Adrenal gland (tissue), 12 donors: ENCODE data around the gene ZBTB34. TPM values are rescaled to one million over a fixed set of nuclear protein-coding genes. Genes with fewer than 3 reads are reported as not detected.
A peak's percentile ranks its signal among the peaks of the same experiment; 100 is the strongest.

Experiments used
- DNase-seq, 7 donors: peaks; one replicate each; pipeline ENCODE4 v3.0.0-alpha.2; 2019 to 2020
- H3K27ac ChIP-seq, 5 donors: fragments of 200-600 bp; sonication (generic) in 4 of 5; 1 replicate in 3 of 5; 2 replicates in 2 of 5; pipeline versions ENCODE4 v1.5.1 to v1.8.0; 2016 to 2020; ENCODE audit warnings: mild to moderate bottlenecking in 1 of 5
- H3K27me3 ChIP-seq: fragments of 200-600 bp; 2 replicates; pipeline ENCODE4 v1.8.0; 2021
- H3K36me3 ChIP-seq, 2 donors: fragments of 200-600 bp; replicated peaks in 1 of 2; 1 replicate in 1 of 2; 2 replicates in 1 of 2; pipeline versions ENCODE4 v1.5.1 to v1.8.0; 2018 to 2022
- H3K4me1 ChIP-seq, 2 donors: fragments of 200-600 bp; replicated peaks in 1 of 2; 1 replicate in 1 of 2; 2 replicates in 1 of 2; pipeline versions ENCODE4 v1.5.1 to v1.8.0; 2018 to 2021
- H3K4me3 ChIP-seq, 4 donors: fragments of 200-600 bp; sonication (generic) in 3 of 4; one replicate each; pipeline ENCODE4 v1.5.1; 2016 to 2018
- H3K9me3 ChIP-seq, 3 donors: fragments of 200-600 bp; sonication (generic) in 1 of 3; replicated peaks in 1 of 3; 1 replicate in 2 of 3; 2 replicates in 1 of 3; pipeline versions ENCODE4 v1.5.1 to v1.8.0; 2016 to 2021
- POLR2A ChIP-seq, 2 donors: fragments of 450-650 bp; IDR thresholded peaks; one replicate each; pipeline ENCODE4 v1.6.1; 2017; ENCODE audit warnings: antibody characterized with exemption in 2 of 2, mild to moderate bottlenecking in 2 of 2, moderate library complexity in 1 of 2
- WGBS, 4 donors: extraction: QIAGEN DNeasy Blood & Tissue Kit in 2 of 4; methylation state at CpG; one replicate each; pipeline versions ENCODE4 v1.1.5 to v1.1.7; 2013 to 2017; 5-methylcytosine and 5-hydroxymethylcytosine counted together
- intact Hi-C, 2 donors: fragments of 100-400 bp; cut with DNase I; formaldehyde crosslinking; loops; one replicate each; pipeline versions ENCODE4 v1.14.1 to v1.15.0; 2022 to 2023
- polyA plus RNA-seq, 3 donors: library from polyadenylated mRNA; stranded (reverse); fragments of 200-250 nt in 2 of 3; fragments of 350-450 nt in 1 of 3; fragmentation: Illumina TruSeq in 1 of 3; extraction: RNeasy Lipid Tissue Mini Kit (QIAGEN cat#74804) in 1 of 3; gene quantifications; one replicate each; pipeline ENCODE4 v1.2.3, GENCODE V29; 2013 to 2014
- total RNA-seq, 9 donors: library from RNA; depleted of rRNA in 4 of 9; stranded (reverse); fragments of >200 nt in 4 of 9; fragments of 120-200 nt in 1 of 9; fragmentation: NEBNext Ultra II Directional in 1 of 9; extraction: Animal tissue kit (Norgen Biotek cat#: 25700) in 1 of 9; gene quantifications; one replicate each; pipeline versions ENCODE4 v1.1.0 to v1.2.4, GENCODE V29; 2013 to 2023
- TF ChIP-seq, protein P1 (sequence below), 6 experiments: fragments of 450-650 bp in 4 of 6; fragments of 200-600 bp in 2 of 6; sonication (generic) in 1 of 6; IDR thresholded peaks; 1 replicate in 5 of 6; 2 replicates in 1 of 6; pipeline versions ENCODE4 v1.5.1 to v1.8.0; 2016 to 2021; ENCODE audit warnings: antibody characterized with exemption in 6 of 6, mild to moderate bottlenecking in 2 of 6, moderate library complexity in 1 of 6
- donor health status: healthy with polysubstance abuse.
- donor health status: Bipolar disorder and iron deficiency.
- donor health status: DM: yes; HTN: yes; CAD: no.
- donor health status: DM: no; HTN: no; CAD: no.
- donor health status: DM: no; HTN: no; CAD: no.
- donor health status: DM: yes; HTN: yes; CAD: no.

The ZBTB34 gene
- total and polyA plus RNA-seq, 12 donors = 1.7 to 10.8 (median 6.3) TPM

DNA sequence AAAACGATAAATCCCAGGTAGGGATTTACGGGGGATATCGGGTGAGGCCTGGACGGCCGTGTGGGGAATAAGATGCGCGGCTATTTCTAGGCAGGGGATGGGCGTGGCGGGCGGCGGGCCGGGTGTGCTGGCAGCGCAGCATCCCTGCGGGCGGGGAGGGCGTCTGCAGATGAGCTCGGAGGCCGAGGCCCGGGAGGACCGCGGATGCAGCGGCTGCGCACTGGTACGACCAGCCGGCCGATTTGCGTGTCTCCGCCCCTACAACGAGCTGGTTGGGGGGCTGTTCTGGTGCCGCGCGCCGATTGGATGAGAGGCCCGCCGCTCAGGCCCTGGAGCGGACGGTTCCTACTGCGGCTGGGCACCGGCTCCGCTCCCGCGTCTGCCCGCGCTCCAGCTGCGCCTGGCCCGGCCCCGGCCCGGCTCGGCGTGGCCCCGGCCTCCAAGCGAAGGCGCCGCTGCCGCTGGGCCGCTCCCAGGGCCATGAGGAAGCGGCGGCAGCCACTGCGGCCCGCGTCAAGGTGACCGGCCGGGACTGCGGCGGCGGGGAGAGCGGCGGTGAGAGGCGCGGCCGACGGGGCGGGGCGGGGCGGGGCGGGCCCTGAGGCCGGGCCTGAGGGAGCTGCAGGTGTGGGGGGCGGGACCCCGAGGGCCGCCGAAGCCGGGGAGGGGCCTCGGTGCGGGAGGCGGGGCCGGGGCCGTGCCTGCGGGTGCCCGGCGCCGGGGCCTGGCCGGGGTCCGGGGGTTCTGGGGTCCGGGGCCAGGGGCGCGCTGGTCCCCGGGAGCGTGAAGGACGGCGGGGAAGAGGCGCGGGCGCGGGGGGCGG is 54.2 kb downstream of the ZBTB34 start, which contains the start of gene RALGPS1:
Gene RALGPS1, plus strand, starts transcription at position 325 of the 823 bp plus-strand sequence. CDS start 47,508 bp downstream, outside the sequence.
- intact Hi-C loops = no loop called here
- Histone ChIP-seq H3K36me3 (no peaks in the 10 kb centered on the region), H3K27me3 (no peaks in the 10 kb centered on the region), H3K4me3 (peak within 1 kb of the TSS in 2 of 4 donors; percentile 9 to 97), H3K27ac (peak within 1 kb of the TSS in 3 of 5 donors; percentile 63 to 89 (median 71)), H3K9me3 (no peaks in the 10 kb centered on the region), H3K4me1 (no peaks in the 10 kb centered on the region)
- WGBS, 4 donors = 0 to 14% (median 1%) methylated on average over 7 to 101 of the region's 105 CpGs
- TF ChIP-seq POLR2A (IDR thresholded peaks at IDR 0.05) = no peak
- TF ChIP-seq, protein P1, sequence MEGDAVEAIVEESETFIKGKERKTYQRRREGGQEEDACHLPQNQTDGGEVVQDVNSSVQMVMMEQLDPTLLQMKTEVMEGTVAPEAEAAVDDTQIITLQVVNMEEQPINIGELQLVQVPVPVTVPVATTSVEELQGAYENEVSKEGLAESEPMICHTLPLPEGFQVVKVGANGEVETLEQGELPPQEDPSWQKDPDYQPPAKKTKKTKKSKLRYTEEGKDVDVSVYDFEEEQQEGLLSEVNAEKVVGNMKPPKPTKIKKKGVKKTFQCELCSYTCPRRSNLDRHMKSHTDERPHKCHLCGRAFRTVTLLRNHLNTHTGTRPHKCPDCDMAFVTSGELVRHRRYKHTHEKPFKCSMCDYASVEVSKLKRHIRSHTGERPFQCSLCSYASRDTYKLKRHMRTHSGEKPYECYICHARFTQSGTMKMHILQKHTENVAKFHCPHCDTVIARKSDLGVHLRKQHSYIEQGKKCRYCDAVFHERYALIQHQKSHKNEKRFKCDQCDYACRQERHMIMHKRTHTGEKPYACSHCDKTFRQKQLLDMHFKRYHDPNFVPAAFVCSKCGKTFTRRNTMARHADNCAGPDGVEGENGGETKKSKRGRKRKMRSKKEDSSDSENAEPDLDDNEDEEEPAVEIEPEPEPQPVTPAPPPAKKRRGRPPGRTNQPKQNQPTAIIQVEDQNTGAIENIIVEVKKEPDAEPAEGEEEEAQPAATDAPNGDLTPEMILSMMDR (IDR thresholded peaks at IDR 0.05) = no peak
- peak; percentile 94 to 98 (median 97) for DNase-seq

DNA sequence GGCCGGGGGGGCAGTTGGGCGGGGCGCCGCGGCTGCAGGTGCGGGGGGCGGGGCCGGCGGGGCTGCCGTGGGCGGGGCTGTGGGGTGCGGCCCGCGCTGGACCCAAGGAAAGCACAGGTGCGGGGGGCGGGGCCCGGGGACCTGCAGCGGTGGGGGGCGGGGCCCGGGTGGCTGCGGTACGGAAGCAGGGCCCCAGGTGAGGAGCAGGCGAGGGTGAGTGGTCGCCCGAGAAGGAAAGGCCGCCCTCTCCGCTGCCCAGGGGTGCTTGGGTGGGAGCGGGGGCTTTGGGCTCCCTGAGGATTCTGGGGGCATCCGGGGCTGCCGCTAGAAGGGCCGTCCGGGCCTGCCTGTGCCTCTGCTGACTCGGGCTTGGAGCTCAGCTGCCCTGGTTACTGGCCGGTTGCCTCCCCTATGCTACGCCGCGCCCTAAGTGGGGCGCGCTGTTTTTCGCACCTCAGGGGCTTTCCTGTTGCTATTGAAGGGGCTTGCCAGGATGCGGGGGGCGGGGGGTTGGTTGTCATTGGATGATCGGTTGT is 54.9 kb downstream of the ZBTB34 start:
- WGBS, 4 donors = 10 to 52% (median 29%) methylated on average over 6 to 39 of the region's 43 CpGs
- H3K4me3 ChIP-seq = peak overlapping the region in 2 of 4 donors; percentile 9 to 97
- DNase-seq = peak in 6 of 7 donors; percentile 8 to 45 (median 20)
- no peaks in the 10 kb centered on the region for H3K9me3 ChIP-seq
- TF ChIP-seq POLR2A (IDR thresholded peaks at IDR 0.05) = no peak
- TF ChIP-seq, protein P1 (IDR thresholded peaks at IDR 0.05) = no peak
- no peaks in the 10 kb centered on the region for H3K4me1 ChIP-seq
- H3K36me3 ChIP-seq = no peaks in the 10 kb centered on the region
- intact Hi-C loops = no loop called here
- H3K27ac ChIP-seq = peak overlapping the region in 1 of 5 donors; percentile 89
- H3K27me3 ChIP-seq = no peaks in the 10 kb centered on the region

DNA sequence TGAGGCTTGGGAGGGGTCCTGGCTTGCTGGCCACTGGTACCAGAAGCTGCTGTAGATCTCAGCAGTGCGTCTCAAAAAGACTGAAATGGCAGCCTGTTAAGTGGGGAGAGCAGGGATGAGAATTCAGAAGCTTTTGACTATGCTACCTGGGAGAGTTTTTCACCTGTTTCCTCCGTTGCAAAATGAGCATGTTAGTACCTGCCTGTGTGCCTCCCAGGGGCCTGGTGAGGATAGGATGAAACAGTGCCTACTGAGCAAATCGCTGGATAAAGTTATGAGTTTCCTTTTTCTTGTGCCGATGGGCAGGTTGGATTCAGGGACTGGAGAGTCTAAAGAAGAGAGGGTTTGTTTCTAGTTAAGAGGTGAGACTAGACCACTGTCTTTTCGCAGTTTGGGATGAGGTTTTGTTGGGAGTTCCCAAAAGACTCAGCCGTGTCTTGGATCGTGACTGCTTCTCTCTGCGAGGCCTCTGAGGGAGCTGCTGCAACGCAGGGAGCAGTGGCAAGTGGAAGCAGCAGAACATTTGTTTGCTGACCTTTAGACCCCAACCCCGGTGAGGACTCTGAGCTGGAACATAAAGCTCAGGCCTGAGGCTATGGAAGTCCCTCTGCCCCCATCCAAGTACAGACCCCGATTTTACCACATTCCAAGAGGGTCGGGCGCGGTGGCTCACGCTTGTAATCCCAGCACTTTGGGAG is 55.6 kb downstream of the ZBTB34 start:
- no peak overlapping the region for H3K27ac ChIP-seq
- no peak for DNase-seq
- no peaks in the 10 kb centered on the region for H3K27me3 ChIP-seq
- TF ChIP-seq, protein P1 (IDR thresholded peaks at IDR 0.05) = no peak
- TF ChIP-seq POLR2A (IDR thresholded peaks at IDR 0.05) = no peak
- H3K4me3 ChIP-seq = no peak overlapping the region
- no peaks in the 10 kb centered on the region for H3K36me3 ChIP-seq
- H3K9me3 ChIP-seq = no peaks in the 10 kb centered on the region
- WGBS, 4 donors = 84 to 88% (median 87%) methylated on average over 9 to 15 of the region's 15 CpGs
- intact Hi-C loops = no loop called here
- H3K4me1 ChIP-seq = no peaks in the 10 kb centered on the region

DNA sequence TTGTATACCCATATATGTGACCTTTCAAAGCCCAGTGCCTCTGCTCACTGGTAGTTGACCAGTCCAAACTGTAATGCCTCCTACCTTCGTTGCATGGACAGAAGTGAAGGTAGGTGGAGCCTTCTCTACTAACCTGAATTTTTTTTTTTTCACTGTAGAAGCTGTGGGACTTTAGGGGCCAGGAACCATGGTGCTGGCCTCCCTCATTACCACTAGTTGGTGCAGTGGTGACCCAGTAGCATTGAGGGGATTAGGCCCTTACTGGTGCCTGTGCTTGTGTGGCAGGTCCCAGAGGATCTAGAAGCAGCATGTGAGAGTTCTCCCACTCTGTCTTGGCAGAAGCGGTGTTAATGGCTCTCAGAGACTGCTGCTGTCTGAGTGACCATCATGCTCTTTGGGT is 56.5 kb downstream of the ZBTB34 start:
- intact Hi-C loops = no loop called here
- Histone ChIP-seq H3K4me1 (no peaks in the 10 kb centered on the region), H3K27ac (no peak overlapping the region), H3K27me3 (no peaks in the 10 kb centered on the region), H3K4me3 (no peak overlapping the region), H3K36me3 (no peaks in the 10 kb centered on the region), H3K9me3 (no peaks in the 10 kb centered on the region)
- 82 to 89% (median 86%) methylated on average over 2 of the region's 2 CpGs for WGBS, 4 donors
- DNase-seq = no peak
- TF ChIP-seq, protein P1 (IDR thresholded peaks at IDR 0.05) = no peak
- TF ChIP-seq POLR2A (IDR thresholded peaks at IDR 0.05) = no peak
